Measurements from ENCODE around the gene GPR173.

The GPR173 gene

GRCh38 chrX:53028678-53029077 lies 19.9 kb upstream of the GPR173 start:
- H3K27me3 ChIP-seq = no peaks in the 10 kb centered on the region
- no peak for TF ChIP-seq CTCF (IDR thresholded peaks at IDR 0.05)

GRCh38 chrX:53031380-53031779 lies 17.2 kb upstream of the GPR173 start:
- Histone ChIP-seq H3K27ac (no peak overlapping the region), H3K4me1 (ENCODE audit: control insufficient read depth in 1 of 2, insufficient read depth in 1 of 2, low read depth in 1 of 2, low read length in 1 of 2) (no peaks in the 10 kb centered on the region), H3K9me3 (no peaks in the 10 kb centered on the region), H3K4me3 (ENCODE audit: low read depth in 1 of 2, low read length in 1 of 2) (no peak overlapping the region), H3K36me3 (no peaks in the 10 kb centered on the region), H3K27me3 (no peaks in the 10 kb centered on the region)
- TF ChIP-seq CTCF (IDR thresholded peaks at IDR 0.05) = no peak

More at GRCh38 chrX:53028678-53029077, 19.9 kb upstream of the GPR173 start:
- H3K4me3 ChIP-seq (ENCODE audit: low read depth in 1 of 2, low read length in 1 of 2) = no peak overlapping the region
- no peaks in the 10 kb centered on the region for H3K36me3 ChIP-seq
- no peaks in the 10 kb centered on the region for H3K9me3 ChIP-seq
- no peak overlapping the region for H3K27ac ChIP-seq
- no peaks in the 10 kb centered on the region for H3K4me1 ChIP-seq (ENCODE audit: control insufficient read depth in 1 of 2, insufficient read depth in 1 of 2, low read depth in 1 of 2, low read length in 1 of 2)

GRCh38 chrX:53036149-53036548 lies 12.4 kb upstream of the GPR173 start:
- Histone ChIP-seq H3K4me3 (ENCODE audit: low read depth in 1 of 2, low read length in 1 of 2) (no peak overlapping the region), H3K27me3 (no peaks in the 10 kb centered on the region), H3K4me1 (ENCODE audit: control insufficient read depth in 1 of 2, insufficient read depth in 1 of 2, low read depth in 1 of 2, low read length in 1 of 2) (no peaks in the 10 kb centered on the region), H3K9me3 (no peaks in the 10 kb centered on the region), H3K27ac (no peak overlapping the region), H3K36me3 (no peaks in the 10 kb centered on the region)
- TF ChIP-seq CTCF (IDR thresholded peaks at IDR 0.05) = no peak

- H3K36me3 ChIP-seq = no peaks in the 10 kb centered on the region
- H3K27me3 ChIP-seq = no peaks in the 10 kb centered on the region
- H3K27ac ChIP-seq = no peak overlapping the region
- no peaks in the 10 kb centered on the region for H3K4me1 ChIP-seq (ENCODE audit: control insufficient read depth in 1 of 2, insufficient read depth in 1 of 2, low read depth in 1 of 2, low read length in 1 of 2)
- no peak overlapping the region for H3K4me3 ChIP-seq (ENCODE audit: low read depth in 1 of 2, low read length in 1 of 2)
- H3K9me3 ChIP-seq = no peaks in the 10 kb centered on the region
- no peak for TF ChIP-seq CTCF (IDR thresholded peaks at IDR 0.05)
These were observed 9.4 kb upstream of the GPR173 start for GRCh38 chrX:53039236-53039635.

GRCh38 chrX:53044995-53045394 lies 3.6 kb upstream of the GPR173 start:
- Histone ChIP-seq H3K27ac (no peak overlapping the region), H3K27me3 (peaks cover 32% of the 10 kb centered on the region), H3K4me1 (ENCODE audit: control insufficient read depth in 1 of 2, insufficient read depth in 1 of 2, low read depth in 1 of 2, low read length in 1 of 2) (no peaks in the 10 kb centered on the region), H3K4me3 (ENCODE audit: low read depth in 1 of 2, low read length in 1 of 2) (no peak overlapping the region), H3K36me3 (no peaks in the 10 kb centered on the region), H3K9me3 (no peaks in the 10 kb centered on the region)
- TF ChIP-seq CTCF (IDR thresholded peaks at IDR 0.05) = no peak

GRCh38 chrX:53047228-53047627 lies 1.4 kb upstream of the GPR173 start:
- no peak for TF ChIP-seq CTCF (IDR thresholded peaks at IDR 0.05)
- Histone ChIP-seq H3K27ac (no peak overlapping the region), H3K36me3 (no peaks in the 10 kb centered on the region), H3K4me1 (ENCODE audit: control insufficient read depth in 1 of 2, insufficient read depth in 1 of 2, low read depth in 1 of 2, low read length in 1 of 2) (no peaks in the 10 kb centered on the region), H3K27me3 (peaks cover 33% of the 10 kb centered on the region), H3K4me3 (ENCODE audit: low read depth in 1 of 2, low read length in 1 of 2) (no peak overlapping the region), H3K9me3 (no peaks in the 10 kb centered on the region)

Data from neutrophil (primary cell).